Neural cell (in vitro differentiated cells): ENCODE data around the gene VPS35L.

ENCODE experiments used
- EP300 ChIP-seq: fragments of 450-650 bp; conservative IDR thresholded peaks from 2 replicates; pipeline ENCODE4 v1.6.1; 2014; ENCODE audit warnings: antibody characterized with exemption, mild to moderate bottlenecking, moderate library complexity; ENCODE audit not compliant: poor library complexity, severe bottlenecking
- EZH2 ChIP-seq: fragments of 200-600, 300-800 bp; shearing (Covaris generic), sonication (generic); IDR thresholded peaks from 2 replicates; pipeline ENCODE4 v1.6.1; 2014; ENCODE audit warnings: antibody characterized with exemption, low read length, borderline replicate concordance, mild to moderate bottlenecking; ENCODE audit not compliant: insufficient read depth, poor library complexity, severe bottlenecking
- MXI1 ChIP-seq: fragments of 450-650 bp; conservative IDR thresholded peaks from 2 replicates; pipeline ENCODE4 v1.6.1; 2014; ENCODE audit warnings: antibody characterized with exemption, mild to moderate bottlenecking; ENCODE audit not compliant: poor library complexity, severe bottlenecking
- POLR2AphosphoS5 ChIP-seq: IDR thresholded peaks from 2 replicates; pipeline ENCODE4 v1.6.1; 2012
- RAD21 ChIP-seq: fragments of 450-650 bp; conservative IDR thresholded peaks from 2 replicates; pipeline ENCODE4 v1.6.1; 2014; ENCODE audit warnings: antibody characterized with exemption, mild to moderate bottlenecking, moderate library complexity
- SMC3 ChIP-seq: fragments of 450-650 bp; conservative IDR thresholded peaks from 2 replicates; pipeline ENCODE4 v1.6.1; 2014; ENCODE audit warnings: antibody characterized with exemption, mild to moderate bottlenecking, moderate library complexity; ENCODE audit not compliant: poor library complexity
- TAF1 ChIP-seq: IDR thresholded peaks from 2 replicates; pipeline ENCODE4 v1.6.1; 2012; ENCODE audit warnings: low read depth
- TF ChIP-seq, protein P1 (sequence below): fragments of 450-650 bp; IDR thresholded peaks from 2 replicates; pipeline ENCODE4 v1.5.1; 2014; ENCODE audit warnings: antibody characterized with exemption, mild to moderate bottlenecking, moderate library complexity; ENCODE audit not compliant: poor library complexity, severe bottlenecking
- TF ChIP-seq, protein P2 (sequence below): IDR thresholded peaks from 2 replicates; pipeline ENCODE4 v1.6.1; 2012; ENCODE audit warnings: borderline replicate concordance

DNA sequence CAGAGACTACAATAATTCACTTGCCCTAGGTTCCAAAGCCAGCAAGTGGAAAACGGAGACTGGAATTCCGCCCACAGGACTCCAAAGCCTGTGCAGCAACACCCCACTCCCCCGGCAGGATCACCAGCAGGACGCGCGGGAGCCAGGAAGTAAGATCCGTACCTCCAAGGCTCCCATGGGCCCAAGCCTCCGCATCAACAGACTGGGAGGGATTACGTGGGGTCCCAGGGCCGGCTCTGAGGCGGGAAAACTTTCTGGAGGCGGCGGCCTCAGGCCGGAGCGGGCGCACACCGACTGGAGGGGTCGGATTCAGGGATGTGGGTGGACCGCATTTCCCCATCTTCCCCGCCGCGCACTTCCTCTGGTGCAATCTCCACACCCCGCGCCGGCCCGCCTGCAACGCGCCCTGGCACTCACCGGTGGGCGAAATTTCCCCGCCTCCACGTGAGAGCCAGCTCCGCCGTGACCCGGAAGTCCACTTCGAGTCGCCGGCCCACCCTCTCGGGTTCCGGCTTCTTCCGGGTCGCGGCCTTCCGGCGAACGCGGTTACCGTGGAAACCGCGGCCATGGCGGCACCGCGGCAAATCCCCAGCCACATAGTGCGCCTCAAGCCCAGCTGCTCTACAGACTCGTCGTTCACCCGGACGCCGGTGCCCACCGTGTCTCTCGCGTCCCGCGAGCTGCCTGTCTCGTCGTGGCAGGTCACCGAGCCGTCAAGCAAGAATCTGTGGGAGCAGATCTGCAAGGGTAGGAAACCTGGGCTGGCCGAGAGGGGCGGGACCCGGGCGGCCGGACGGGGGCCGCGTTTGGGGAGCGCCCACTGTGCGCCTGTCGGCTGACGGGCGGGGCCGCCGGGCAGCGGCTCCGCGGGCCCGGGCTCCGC, 162.5 kb downstream of the VPS35L start, which contains the start of the genes IQCK and KNOP1:
- TF ChIP-seq, protein P1, sequence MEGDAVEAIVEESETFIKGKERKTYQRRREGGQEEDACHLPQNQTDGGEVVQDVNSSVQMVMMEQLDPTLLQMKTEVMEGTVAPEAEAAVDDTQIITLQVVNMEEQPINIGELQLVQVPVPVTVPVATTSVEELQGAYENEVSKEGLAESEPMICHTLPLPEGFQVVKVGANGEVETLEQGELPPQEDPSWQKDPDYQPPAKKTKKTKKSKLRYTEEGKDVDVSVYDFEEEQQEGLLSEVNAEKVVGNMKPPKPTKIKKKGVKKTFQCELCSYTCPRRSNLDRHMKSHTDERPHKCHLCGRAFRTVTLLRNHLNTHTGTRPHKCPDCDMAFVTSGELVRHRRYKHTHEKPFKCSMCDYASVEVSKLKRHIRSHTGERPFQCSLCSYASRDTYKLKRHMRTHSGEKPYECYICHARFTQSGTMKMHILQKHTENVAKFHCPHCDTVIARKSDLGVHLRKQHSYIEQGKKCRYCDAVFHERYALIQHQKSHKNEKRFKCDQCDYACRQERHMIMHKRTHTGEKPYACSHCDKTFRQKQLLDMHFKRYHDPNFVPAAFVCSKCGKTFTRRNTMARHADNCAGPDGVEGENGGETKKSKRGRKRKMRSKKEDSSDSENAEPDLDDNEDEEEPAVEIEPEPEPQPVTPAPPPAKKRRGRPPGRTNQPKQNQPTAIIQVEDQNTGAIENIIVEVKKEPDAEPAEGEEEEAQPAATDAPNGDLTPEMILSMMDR: no peak
- TF ChIP-seq EZH2 (no peak), POLR2AphosphoS5 (peak; percentile 53), TAF1 (peak; percentile 27), SMC3 (peak; percentile 59), EP300 (peak; percentile 28), MXI1 (peak; percentile 100), RAD21 (peak; percentile 47)
- TF ChIP-seq, protein P2, sequence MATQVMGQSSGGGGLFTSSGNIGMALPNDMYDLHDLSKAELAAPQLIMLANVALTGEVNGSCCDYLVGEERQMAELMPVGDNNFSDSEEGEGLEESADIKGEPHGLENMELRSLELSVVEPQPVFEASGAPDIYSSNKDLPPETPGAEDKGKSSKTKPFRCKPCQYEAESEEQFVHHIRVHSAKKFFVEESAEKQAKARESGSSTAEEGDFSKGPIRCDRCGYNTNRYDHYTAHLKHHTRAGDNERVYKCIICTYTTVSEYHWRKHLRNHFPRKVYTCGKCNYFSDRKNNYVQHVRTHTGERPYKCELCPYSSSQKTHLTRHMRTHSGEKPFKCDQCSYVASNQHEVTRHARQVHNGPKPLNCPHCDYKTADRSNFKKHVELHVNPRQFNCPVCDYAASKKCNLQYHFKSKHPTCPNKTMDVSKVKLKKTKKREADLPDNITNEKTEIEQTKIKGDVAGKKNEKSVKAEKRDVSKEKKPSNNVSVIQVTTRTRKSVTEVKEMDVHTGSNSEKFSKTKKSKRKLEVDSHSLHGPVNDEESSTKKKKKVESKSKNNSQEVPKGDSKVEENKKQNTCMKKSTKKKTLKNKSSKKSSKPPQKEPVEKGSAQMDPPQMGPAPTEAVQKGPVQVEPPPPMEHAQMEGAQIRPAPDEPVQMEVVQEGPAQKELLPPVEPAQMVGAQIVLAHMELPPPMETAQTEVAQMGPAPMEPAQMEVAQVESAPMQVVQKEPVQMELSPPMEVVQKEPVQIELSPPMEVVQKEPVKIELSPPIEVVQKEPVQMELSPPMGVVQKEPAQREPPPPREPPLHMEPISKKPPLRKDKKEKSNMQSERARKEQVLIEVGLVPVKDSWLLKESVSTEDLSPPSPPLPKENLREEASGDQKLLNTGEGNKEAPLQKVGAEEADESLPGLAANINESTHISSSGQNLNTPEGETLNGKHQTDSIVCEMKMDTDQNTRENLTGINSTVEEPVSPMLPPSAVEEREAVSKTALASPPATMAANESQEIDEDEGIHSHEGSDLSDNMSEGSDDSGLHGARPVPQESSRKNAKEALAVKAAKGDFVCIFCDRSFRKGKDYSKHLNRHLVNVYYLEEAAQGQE: no peak
